IPS DF 4.7 (cell line): Measurements from ENCODE around the gene API5.

ENCODE experiments used
- DNase-seq: peaks from one replicate; pipeline ENCODE4 v3.0.0-alpha.2; 2013; ENCODE audit warnings: low spot score; ENCODE audit errors: extremely low read depth

API5 gene

GRCh38 chr11:43359422-43359818 lies 47.6 kb downstream of the API5 start:
- DNase-seq = no peak

- no peak for DNase-seq
These were observed 48.7 kb downstream of the API5 start for GRCh38 chr11:43360361-43361032.

GRCh38 chr11:43366677-43367076 lies 54.9 kb downstream of the API5 start:
- DNase-seq = no peak

- no peak for DNase-seq
These were observed 55.8 kb downstream of the API5 start for GRCh38 chr11:43367382-43368178.

GRCh38 chr11:43376065-43376464 lies 64.3 kb downstream of the API5 start:
- no peak for DNase-seq

- DNase-seq = no peak
These were observed 64.8 kb downstream of the API5 start for GRCh38 chr11:43376594-43376993.

- DNase-seq = no peak
These were observed 65.6 kb downstream of the API5 start for GRCh38 chr11:43377389-43377788.

GRCh38 chr11:43378897-43379296 lies 67.1 kb downstream of the API5 start:
- DNase-seq = no peak

GRCh38 chr11:43381802-43382201 lies 70.0 kb downstream of the API5 start:
- no peak for DNase-seq

- no peak for DNase-seq
These were observed 70.8 kb downstream of the API5 start for GRCh38 chr11:43382614-43383013.

GRCh38 chr11:43384393-43384792 lies 72.6 kb downstream of the API5 start:
- DNase-seq = no peak

- DNase-seq = no peak
These were observed 80.9 kb downstream of the API5 start for GRCh38 chr11:43392713-43393112.

GRCh38 chr11:43393765-43394355 lies 82.1 kb downstream of the API5 start:
- DNase-seq = no peak
